Panc1 (cell line): Measurements from ENCODE around the gene KRT16. TPM values are rescaled to one million over a fixed set of nuclear protein-coding genes. Genes with fewer than 3 reads are reported as not detected.
"Not testable (repeated sequence)": the region's sequence is repeated elsewhere in the genome, so short reads cannot be mapped to it uniquely, and the experiment has no call there.

Source experiments
- ATAC-seq: fragments of 200-7000 bp; cut with Tn5 transposase; 2 replicates; pipeline ENCODE4 v1.9.1; 2020; ENCODE audit warnings: mild to moderate bottlenecking, moderate library complexity
- BruUV-seq: library from RNA; stranded (reverse); fragments of 400-500 nt; replicated peaks from 2 replicates; lab custom pipeline; 2021; lab: Mats Ljungman, UMichigan
- CTCF ChIA-PET: fragments of 300-600 bp; sonication (Branson Sonifier 250); formaldehyde crosslinking; loops from one replicate; lab custom pipeline; 2022; ENCODE audit warnings: antibody characterized with exemption; lab: Charles Lee
- POLR2A ChIA-PET: fragments of 300-600 bp; sonication (Branson Sonifier 250); formaldehyde crosslinking; loops from one replicate; lab custom pipeline; 2022; ENCODE audit warnings: antibody characterized with exemption; lab: Charles Lee
- DNase-seq: peaks from one replicate; pipeline ENCODE4 v3.0.0-alpha.2; 2010; ENCODE audit warnings: low read depth, low spot score
- H3K27ac ChIP-seq: 2 replicates; pipeline ENCODE4 v1.5.1; 2011; ENCODE audit warnings: mild to moderate bottlenecking, low read length, inconsistent platforms
- H3K27me3 ChIP-seq: fragments of 200-500 bp; sonication (Bioruptor generic); 2 replicates; pipeline ENCODE4 v1.6.0; 2014; ENCODE audit warnings: low read length, inconsistent platforms; ENCODE audit not compliant: control insufficient read depth, insufficient read depth
- H3K36me3 ChIP-seq: fragments of 200-500 bp; sonication (Bioruptor generic); 2 replicates; pipeline ENCODE4 v1.5.1; 2014; ENCODE audit warnings: inconsistent platforms, mild to moderate bottlenecking, low read length, moderate library complexity; ENCODE audit not compliant: control insufficient read depth, insufficient read depth
- H3K4me1 ChIP-seq: 2 replicates; pipeline ENCODE4 v1.5.1; 2011; ENCODE audit warnings: inconsistent platforms, mild to moderate bottlenecking, low read length, moderate library complexity; ENCODE audit not compliant: control insufficient read depth, insufficient read depth
- H3K4me3 ChIP-seq, 2 experiments: 2 replicates each; pipeline ENCODE4 v1.5.1; 2011 to 2012; ENCODE audit warnings: low read depth in 2 of 2, low read length in 2 of 2, mild to moderate bottlenecking in 2 of 2, inconsistent platforms in 1 of 2, moderate library complexity in 1 of 2
- H3K9me3 ChIP-seq: fragments of 200-500 bp; sonication (Bioruptor generic); 2 replicates; pipeline ENCODE4 v1.5.1; 2014; ENCODE audit warnings: low read depth, mild to moderate bottlenecking, inconsistent platforms, low read length, moderate library complexity; ENCODE audit not compliant: control insufficient read depth, insufficient read depth
- POLR2AphosphoS5 ChIP-seq: IDR thresholded peaks from 2 replicates; pipeline ENCODE4 v1.6.1; 2012; ENCODE audit warnings: mild to moderate bottlenecking, low read depth, low read length, moderate library complexity
- SIN3A ChIP-seq: IDR thresholded peaks from 2 replicates; pipeline ENCODE4 v1.6.1; 2012; ENCODE audit warnings: low read depth, mild to moderate bottlenecking, low read length, moderate library complexity, borderline replicate concordance; ENCODE audit not compliant: insufficient read depth
- TCF7L2 ChIP-seq: IDR thresholded peaks from 2 replicates; pipeline ENCODE4 v1.6.1; 2011; ENCODE audit warnings: mild to moderate bottlenecking, low read depth, low read length, inconsistent platforms
- in situ Hi-C: cut with HindIII; loops from 2 replicates; pipeline ENCODE4 v1.10.0; 2016; ENCODE audit warnings: low sequenced_read_pairs, low pct_unique_long_range_greater_than_20kb
- intact Hi-C: fragments of 100-400 bp; cut with micrococcal nuclease; formaldehyde crosslinking; loops from one replicate; pipeline ENCODE4 v1.10.0; 2022; ENCODE audit not compliant: unreplicated experiment
- total RNA-seq: library from RNA; stranded (reverse); gene quantifications from one replicate; pipeline ENCODE4 v1.2.1, GENCODE V29; 2021; ENCODE audit not compliant: unreplicated experiment
- TF ChIP-seq, protein P1 (sequence below), 2 experiments: IDR thresholded peaks; 2 replicates each; pipeline ENCODE4 v1.6.1; 2011 to 2012; ENCODE audit warnings: low read depth in 2 of 2, control low read depth in 1 of 2, low read length in 1 of 2, mild to moderate bottlenecking in 1 of 2, moderate library complexity in 1 of 2; ENCODE audit not compliant: insufficient read depth in 1 of 2
- TF ChIP-seq, protein P2 (sequence below): fragments of 450-650 bp; IDR thresholded peaks from 2 replicates; pipeline ENCODE4 v1.5.1; 2017; ENCODE audit warnings: mild to moderate bottlenecking

KRT16 gene
- total RNA-seq, 1 experiment from 2014 or later, result 1.6 TPM

DNA sequence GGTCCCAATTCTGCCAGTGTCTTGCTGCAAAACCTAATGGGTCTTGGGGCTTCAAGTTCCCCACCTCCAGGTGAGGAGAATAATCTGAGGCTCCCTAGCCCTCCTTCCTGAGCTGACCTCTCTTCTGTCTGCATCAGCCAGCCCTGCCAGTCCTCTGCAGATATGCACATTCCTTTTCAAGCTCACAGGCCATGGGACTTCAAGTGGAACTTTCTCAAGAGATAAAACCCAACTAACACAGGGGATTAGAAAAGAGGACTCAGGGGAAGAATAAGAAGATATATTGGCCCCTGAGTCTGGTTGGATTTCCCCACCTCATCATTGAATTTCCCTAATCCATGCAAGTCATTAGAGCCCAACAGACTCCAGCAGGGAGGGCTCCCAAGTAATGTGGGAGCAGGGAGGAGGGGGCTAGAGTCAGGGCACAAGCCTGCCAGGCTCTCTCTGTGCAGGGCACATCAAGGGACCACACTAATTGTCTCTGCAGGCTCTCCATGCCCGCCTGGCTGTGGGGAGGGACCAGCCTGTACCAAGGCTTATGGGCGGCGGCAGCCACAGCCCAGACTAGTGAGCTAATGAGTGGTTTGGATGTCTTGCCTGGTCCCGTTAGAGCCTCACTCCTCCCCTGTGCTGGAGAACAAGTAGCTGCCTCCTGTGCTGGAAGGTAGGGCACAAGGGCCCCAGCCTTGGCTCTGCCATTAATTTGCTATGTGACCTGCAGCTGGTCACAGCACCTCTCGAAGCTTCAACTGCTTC lies 27.1 kb downstream of the KRT16 start:
- no peaks in the 10 kb centered on the region for H3K4me1 ChIP-seq
- in situ Hi-C loops (no loop called here), intact Hi-C loops (no loop called here)
- H3K36me3 ChIP-seq, result no peaks in the 10 kb centered on the region
- no peaks in the 10 kb centered on the region for H3K27me3 ChIP-seq
- POLR2A ChIA-PET, result no interaction called here
- ATAC-seq (no peak), DNase-seq (no peak)
- no peak overlapping the region for H3K4me3 ChIP-seq
- no TSS peak for BruUV-seq
- H3K27ac ChIP-seq, result no peak overlapping the region
- CTCF ChIA-PET, result no interaction called here
- no peak for TF ChIP-seq POLR2AphosphoS5
- TF ChIP-seq, protein P1, sequence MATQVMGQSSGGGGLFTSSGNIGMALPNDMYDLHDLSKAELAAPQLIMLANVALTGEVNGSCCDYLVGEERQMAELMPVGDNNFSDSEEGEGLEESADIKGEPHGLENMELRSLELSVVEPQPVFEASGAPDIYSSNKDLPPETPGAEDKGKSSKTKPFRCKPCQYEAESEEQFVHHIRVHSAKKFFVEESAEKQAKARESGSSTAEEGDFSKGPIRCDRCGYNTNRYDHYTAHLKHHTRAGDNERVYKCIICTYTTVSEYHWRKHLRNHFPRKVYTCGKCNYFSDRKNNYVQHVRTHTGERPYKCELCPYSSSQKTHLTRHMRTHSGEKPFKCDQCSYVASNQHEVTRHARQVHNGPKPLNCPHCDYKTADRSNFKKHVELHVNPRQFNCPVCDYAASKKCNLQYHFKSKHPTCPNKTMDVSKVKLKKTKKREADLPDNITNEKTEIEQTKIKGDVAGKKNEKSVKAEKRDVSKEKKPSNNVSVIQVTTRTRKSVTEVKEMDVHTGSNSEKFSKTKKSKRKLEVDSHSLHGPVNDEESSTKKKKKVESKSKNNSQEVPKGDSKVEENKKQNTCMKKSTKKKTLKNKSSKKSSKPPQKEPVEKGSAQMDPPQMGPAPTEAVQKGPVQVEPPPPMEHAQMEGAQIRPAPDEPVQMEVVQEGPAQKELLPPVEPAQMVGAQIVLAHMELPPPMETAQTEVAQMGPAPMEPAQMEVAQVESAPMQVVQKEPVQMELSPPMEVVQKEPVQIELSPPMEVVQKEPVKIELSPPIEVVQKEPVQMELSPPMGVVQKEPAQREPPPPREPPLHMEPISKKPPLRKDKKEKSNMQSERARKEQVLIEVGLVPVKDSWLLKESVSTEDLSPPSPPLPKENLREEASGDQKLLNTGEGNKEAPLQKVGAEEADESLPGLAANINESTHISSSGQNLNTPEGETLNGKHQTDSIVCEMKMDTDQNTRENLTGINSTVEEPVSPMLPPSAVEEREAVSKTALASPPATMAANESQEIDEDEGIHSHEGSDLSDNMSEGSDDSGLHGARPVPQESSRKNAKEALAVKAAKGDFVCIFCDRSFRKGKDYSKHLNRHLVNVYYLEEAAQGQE (IDR thresholded peaks at IDR 0.05; ENCODE audit: insufficient read depth in 1 of 2, low read depth in 2 of 2, low read length in 1 of 2), result no peak
- TF ChIP-seq SIN3A, result no peak
- TF ChIP-seq TCF7L2, result no peak
- TF ChIP-seq, protein P2, sequence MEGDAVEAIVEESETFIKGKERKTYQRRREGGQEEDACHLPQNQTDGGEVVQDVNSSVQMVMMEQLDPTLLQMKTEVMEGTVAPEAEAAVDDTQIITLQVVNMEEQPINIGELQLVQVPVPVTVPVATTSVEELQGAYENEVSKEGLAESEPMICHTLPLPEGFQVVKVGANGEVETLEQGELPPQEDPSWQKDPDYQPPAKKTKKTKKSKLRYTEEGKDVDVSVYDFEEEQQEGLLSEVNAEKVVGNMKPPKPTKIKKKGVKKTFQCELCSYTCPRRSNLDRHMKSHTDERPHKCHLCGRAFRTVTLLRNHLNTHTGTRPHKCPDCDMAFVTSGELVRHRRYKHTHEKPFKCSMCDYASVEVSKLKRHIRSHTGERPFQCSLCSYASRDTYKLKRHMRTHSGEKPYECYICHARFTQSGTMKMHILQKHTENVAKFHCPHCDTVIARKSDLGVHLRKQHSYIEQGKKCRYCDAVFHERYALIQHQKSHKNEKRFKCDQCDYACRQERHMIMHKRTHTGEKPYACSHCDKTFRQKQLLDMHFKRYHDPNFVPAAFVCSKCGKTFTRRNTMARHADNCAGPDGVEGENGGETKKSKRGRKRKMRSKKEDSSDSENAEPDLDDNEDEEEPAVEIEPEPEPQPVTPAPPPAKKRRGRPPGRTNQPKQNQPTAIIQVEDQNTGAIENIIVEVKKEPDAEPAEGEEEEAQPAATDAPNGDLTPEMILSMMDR, result no peak
- no peaks in the 10 kb centered on the region for H3K9me3 ChIP-seq

DNA sequence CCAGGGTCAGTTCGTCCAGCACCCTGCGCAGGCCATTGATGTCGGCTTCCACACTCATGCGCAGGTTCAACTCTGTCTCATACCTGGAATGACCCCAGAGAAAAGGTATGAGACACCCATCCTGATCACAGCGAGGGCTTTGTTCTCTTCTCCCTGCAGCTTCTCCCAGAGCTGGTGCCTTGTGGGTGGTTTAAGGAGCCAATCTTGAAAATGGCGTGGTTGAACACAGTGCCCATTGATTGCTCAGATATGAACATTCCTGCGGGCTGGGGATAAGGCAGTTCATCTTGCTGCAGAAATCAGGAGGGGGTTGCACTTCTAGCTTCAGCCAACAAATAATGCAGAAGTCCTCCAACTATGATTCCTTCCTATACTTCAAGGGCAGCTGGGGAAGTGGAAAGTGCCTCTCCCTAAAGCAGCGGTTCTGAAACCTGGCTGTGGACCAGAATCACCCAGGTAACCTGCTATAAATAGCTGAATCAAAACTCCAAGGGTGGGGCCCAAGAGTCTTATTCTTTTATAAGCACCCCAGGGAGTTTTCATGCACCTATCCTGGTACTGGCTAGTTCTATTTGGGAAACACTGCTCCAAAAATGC lies 28.1 kb downstream of the KRT16 start:
- H3K27ac ChIP-seq, intact Hi-C loops, H3K36me3 ChIP-seq, H3K9me3 ChIP-seq, H3K4me3 ChIP-seq, H3K4me1 ChIP-seq, H3K27me3 ChIP-seq, in situ Hi-C loops, BruUV-seq, ATAC-seq, CTCF ChIA-PET, POLR2A ChIA-PET, DNase-seq: not testable (repeated sequence)
